NAMALWA (cell line): ENCODE results near the gene BIN1.
A peak's percentile ranks its signal among the peaks of the same experiment; 100 is the strongest.
"Not testable (repeated sequence)": the region's sequence is repeated elsewhere in the genome, so short reads cannot be mapped to it uniquely, and the experiment has no call there.

Experiments used
- DNase-seq: peaks from one replicate; pipeline ENCODE4 v3.0.0-alpha.2; 2015; ENCODE audit warnings: low spot score

The BIN1 gene

DNA sequence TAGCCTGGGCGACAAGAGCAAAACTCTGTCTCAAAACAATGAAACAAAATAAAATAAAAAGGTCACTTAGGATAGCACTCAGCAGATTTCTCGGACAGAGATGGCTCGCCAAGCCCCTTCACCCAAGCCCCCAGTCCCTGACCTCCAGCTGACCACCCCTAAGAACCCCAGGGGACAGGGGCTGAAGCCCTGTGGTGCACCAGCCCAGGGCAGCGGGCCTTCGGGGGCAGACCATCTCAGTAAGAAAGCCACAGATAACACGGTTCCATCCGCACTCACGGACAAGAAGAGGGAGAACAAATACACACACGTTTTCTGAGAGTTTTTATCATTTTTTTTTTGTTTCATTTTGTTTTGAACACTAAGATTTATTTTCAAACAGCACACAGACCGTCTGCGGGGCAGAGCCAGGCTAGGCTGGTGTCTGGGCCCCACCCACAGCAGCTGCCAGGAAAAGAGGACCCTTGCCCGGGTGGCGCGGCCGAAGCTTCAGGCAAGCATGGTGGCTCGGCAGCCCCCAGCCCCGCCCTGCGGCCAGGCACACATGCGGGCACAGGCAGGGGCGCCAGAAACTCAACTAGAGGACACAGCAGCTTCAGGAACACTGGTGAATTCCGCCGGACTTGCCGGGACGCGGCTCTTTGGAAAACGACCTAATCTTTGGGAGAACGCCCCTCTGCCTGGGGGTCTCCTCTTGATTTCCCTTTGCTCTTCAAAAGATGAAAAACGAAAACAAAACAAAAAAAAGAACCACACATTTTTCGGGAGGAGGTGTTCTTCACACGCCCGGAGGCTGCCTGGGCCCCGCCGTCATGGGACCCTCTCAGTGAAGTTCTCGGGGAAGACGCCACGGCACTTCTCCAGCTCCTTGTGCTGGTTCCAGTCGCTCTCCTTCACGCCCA, 59.0 kb downstream of the BIN1 start:
- no peak for DNase-seq

DNA sequence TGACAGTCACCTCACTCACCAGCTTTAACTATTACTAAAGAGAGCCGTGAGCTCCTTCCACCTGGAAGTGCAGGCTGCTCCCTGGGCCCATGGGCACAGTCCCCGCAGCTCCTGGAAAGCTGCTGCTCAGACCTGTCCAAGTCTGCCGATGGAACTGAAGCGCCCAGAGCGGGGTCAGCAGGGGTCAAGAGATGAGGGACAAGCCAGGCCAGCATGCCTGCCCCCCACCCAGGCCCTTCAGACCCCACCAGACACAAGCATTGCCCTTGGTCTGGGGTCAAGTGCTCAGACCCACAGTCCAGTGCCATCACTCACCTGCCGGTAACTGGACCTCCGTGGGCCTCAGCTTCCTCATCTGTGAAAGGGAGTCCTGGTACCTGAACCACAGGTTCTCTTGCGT, 59.9 kb downstream of the BIN1 start:
- DNase-seq: no peak

DNA sequence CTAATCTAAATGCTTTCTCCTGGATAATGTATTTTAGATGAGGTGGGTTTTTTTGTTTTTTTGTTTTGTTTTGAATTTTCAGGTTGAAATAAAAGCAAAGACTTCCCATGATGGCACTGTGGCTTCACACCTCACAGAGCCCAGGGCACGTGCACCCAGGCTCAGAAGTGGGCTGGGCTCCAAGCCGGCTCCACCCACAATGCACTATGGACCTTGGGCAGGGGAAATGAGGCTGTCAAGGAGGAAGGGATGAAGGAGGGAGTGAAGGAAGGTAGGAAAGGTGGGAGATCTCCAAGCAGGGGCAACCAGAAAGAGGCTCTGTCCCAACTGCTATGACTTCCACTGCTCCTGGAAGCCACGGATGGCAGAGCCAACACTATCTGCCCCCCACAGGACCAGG, 60.4 kb downstream of the BIN1 start:
- no peak for DNase-seq

DNA sequence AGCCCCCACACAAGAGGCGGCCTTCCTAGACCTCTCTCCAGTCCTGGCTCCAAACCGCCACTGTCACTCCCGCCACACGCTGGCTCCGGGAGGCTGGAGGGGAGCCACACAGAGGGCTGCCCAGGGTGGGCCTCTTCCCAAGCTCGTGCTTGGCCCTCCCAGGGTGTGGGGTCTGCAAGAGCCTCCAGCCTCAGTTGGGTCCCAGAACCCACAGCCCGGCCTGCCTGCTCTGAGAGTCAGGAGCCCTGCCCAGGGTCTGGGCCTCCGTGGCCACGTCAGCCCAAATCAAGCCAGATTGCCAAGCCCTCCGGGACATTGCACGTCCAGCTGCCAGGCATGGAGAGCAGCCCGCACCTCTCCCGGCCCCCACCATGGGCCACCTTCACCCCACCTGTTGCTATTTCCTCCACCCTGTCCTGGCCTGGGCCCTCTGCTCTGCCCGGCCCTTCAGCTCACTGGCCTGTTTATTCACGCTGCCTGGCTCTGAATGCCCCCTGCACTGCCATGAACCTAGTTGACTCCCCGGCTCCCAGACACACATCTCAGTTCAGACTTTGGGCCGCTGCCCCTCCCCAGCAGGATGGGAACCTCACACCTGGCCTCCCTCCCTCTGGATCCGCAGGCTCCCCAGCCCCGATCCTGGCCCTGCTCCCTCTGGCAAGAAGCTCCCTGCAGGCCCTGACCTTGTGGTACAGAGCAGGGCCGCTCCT, 61.0 kb downstream of the BIN1 start:
- DNase-seq: no peak

DNA sequence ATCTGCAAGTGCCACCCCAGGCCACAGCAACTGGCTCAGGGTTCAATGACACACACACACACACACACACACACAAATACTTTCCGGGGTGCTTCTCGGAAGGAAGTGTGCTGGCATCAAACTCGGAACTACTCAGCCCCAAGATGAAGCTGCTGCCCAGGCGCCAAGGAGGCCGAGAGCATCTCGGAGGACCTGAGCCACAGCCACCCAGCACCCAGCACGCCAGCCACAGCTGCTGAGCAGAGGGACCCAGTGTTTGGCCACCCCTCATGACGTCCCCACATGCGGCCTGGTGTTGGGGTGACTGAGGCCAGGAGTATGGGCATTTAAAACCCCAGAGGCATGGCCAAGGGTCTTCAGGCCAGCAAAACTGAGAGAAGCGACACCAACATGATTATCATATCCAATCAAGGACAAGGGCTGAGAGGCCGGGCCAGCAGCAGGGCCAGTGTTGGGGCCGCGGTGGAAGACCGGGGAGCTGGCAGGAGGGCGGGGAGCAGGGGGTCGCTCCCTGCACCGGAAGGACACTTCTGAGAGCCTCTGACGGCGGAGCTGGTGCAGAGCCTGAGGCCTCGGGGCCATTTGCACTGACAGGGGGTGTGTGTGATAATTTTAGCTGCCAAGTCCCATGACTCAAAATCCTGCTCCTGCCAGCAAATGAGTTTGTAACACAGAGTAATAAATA, 61.8 kb downstream of the BIN1 start:
- DNase-seq: no peak

DNA sequence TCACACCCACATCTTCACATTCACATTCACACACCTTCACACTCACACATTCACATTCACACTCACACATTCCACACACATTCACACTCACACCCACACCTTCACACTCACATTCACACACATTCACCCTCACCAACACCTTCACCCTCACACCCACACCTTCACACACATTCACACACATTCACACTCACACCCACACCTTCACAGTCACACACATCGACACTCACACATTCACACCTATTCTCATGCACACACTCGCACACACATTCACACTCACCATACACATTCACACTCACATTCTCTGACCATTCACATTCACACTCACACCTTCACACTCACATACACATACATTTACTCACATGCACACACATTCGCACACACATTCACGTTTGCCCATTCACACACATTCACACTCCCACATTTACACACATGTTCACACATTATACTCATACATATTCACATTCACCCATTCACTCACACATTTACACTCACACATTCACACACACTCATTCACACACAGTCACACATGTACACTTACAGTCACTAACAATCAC, 62.7 kb downstream of the BIN1 start:
- DNase-seq: no peak

DNA sequence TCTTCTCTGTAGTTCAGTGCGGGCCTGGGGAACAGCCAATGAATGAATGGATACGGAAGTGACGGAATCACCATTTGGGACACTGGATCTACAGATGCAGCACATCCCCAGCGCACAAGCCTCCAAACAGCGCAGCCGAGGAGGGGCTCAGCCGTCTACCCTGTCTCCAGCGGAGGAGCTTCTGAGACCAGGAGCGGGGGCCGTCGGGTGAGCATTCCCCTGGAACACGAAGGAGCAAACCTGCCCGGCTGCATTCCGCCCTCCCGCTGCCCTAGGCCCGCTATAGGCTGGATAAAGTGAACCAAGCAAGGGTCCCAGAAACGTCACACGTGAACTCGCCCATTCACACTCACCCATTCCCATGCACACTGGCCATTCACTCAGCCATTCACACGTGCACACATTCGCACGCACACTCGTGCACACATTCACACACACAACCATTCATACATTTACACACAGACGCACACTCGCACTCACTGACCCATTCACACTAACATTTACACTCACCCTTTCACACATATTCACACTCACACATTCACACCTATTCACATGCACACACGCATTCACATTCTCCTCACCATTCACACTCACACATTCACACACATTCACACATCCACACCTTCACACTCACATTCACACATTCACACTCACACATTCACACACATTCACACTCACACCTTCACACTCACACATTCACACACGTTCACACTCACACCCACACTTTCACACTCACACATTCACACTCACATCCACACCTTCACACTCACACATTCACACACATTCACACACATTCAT, 63.4 kb downstream of the BIN1 start:
- no peak for DNase-seq

DNA sequence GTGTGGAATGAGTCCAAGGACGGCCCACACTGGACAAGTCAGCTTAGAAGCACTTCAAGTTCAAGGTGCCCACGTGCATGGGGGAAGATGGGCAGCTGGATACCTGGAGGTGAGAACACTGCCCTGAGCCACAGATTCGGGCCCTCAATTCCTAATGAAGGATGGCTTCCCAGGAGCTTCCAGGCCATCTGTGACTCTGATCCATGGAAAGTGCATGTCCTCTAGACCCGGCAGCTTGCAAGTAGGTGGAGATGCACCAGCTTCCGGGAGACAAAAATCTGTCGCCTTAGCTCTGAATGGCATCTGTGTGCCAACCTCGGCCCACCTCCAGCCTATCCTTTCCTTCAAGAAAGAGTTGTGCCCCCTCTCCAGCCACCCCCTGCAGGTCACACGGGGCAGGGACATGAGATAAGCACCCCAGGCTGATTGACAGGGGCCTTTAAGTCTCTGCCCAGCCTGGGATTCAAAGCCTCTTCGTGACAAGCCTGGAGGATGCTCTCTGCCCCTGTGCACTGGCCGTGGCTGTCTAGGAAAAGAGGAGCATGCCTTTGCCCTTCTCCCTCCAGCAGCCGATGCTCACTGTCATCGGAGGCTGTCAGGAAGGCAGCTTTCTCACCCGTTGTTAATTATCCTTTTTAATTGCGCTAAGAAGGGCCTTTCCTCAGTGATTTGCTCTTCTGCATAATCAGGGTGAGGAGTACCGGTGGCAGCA, 65.5 kb downstream of the BIN1 start:
- no peak for DNase-seq

DNA sequence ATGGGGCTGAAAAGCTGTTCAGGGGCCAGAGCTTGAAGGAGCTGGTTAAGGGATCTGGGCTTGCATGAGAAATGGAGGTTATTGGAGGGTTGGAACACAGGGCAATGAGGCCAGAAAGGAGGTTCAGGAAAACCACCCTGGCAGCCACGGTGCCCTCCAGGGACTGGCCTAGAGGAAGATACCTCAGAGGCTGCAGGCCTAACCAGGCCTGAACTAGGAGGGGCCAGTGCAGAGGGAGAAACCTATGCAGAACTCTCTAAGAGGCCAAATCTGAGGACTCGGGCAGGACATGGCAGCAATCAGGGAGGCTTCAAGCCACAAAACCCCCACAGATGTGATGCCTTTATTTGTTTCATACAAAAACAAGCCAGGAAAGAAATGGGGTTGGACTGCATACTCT, 66.8 kb downstream of the BIN1 start:
- DNase-seq: no peak

DNA sequence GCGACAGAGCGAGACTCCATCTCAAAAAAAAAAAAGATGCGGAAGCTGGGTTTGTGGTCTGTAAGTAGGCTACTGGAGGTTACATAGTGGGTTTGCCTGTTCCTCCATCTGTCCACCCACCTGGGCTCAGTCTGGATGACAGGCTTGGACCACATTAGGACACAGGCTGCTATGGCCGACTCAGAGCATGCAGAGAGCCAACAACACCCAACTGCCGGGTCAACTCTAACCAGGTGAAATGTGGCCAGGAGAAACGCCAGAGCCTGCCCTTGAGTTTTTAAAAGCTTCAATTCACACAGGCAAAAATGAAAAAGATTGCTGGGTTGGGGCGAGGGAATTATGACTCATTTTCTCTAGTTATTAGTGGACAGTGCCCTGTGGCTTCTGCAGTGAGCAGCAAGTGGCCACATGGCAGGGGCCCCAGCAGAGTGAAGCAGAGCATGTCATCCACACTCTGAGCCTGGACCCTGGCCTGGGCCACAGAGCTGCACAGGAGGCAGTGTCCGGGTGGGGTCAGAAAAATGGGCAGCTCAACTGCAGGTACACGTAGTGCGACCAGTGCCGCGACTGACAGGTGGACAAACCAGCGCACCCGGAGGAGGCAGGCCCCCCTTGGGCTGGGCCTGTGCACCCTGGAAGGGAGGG, 67.4 kb downstream of the BIN1 start:
- DNase-seq: no peak

DNA sequence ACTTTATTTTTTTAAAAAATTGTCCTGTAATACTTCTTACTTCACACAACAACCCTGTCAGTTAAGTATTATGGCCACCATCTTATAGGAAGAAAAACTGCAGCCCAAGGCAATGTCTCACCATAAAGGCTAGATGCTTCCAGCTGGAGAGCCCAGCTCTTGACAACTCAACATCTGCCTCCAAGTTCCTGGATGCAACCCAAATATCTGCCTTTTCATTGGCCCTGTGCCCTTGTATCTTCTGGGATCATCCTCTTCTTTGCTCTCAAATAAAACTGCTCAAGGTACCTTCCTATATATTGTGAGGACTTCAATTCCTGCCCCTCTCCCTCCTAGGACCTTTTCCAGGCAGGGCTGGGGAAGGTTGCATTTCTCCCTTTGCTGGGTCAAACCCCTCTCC, 69.5 kb downstream of the BIN1 start:
- DNase-seq: no peak

DNA sequence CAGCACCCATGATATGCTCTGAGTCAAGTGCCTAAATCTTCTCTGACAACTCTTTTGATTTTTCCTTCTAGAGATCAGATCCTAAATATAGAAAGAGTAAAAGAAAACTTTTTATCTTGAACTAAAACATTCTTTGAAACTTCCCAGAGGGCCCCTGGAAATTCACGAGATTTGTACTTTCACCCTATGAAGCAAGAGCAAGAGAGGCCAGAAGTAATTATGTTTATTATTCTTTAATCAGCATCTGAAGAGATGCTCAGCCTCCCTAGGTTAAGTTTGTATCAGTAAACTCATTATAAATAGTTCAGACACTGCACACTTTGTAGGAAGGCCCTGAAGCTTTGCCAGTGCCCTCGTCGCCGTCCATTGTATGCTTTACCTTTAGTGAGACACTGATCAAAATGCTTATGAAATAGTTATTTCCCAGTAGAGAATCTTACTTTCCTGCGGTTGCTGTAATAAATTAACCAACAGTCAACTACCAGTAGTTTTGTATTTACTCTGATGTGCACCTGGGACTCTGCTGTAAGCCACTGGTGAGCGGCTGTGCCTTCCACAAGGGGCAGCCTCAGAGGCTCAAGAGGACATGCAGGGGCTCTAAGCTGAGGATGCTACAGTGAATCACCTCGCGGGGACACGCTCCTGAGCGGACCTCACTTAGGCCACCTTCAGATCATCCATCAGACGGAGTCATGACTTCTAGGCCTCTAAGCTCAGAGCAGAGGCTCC, 71.9 kb downstream of the BIN1 start:
- no peak for DNase-seq

DNA sequence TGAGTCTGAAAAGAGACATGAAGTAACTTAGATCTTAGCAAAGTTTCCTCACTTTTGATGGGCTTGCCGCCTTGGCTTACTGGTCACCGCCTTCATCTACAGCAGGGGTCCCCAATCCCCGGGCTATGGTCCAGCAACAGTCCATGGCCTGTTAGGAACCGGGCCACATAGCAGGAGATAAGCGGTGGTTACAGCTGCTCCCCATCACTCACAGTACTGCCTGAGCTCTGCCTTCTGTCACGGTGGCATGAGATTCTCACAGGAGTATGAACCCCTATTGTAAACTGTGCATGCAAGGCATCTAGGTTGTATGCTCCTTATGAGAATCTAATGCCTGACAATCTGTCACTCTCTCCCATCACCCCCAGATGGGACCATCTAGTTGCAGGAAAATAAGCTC, 72.9 kb downstream of the BIN1 start:
- DNase-seq: no peak

DNA sequence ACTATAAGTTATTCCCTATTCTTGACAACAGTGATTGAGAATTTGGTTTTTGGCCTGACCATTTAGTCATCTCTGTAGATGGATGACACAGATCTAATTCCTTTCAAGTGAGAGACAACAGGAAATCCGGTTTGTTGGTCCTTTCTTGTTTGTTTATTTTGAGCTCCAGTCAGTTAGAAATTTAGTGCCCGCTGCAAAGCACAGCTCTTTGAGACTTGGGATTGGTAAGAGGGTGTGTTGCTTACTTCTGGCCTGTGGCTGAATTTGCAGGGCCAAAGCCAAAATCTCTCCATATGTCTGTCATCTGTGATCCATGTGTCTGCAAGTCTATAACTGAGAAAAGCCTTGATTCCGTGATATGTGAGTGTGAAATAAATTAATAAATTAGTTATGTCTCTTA, 74.3 kb downstream of the BIN1 start:
- no peak for DNase-seq

DNA sequence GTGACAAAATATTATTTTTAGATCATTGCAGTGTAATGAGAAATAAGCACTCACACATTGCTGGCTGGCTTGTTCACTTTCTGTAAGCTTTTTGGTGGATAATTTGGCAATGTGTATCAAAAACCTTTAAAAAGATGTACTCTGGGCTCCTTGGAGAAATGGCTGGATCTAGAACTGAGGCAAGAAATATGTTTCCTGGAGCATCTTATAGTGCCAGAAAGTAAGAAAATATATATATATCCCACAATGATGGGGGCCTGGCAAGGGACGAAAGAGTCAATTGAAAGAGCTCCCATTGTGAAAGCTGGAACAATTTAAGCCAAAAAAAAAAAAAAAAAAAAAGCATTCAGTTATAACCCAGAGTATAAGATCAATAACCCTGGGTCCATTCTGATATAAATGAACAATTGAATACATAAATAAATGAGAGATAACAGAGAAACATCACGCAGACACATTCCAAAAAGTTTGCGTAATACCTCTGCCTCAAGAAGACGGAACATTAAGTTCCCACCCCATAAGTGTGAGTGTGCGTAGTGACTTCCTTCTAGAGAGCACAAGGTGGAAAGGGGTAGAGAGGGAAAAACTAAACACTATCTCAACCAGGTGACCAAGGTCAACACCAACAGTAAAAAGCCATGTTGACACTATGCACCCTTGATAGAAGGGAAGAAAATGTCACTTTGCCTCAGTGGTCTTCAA, 77.5 kb downstream of the BIN1 start:
- DNase-seq: no peak

DNA sequence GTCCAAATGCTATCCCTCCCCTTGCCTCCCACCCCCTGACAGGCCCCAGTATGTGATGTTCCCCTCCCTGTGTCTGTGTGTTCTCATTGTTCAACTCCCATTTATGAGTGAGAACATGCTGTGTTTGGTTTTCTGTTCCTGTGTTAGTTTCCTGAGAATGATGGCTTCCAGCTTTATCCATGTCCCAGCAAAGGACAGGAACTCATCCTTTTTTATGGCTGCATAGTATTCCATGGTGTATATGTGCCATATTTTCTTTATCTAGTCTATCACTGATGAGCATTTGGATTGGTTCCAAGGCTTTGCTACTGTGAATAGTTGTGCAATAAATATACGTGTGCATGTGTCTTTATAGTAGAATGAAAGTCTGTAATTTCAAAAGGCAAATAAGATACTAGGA, 78.2 kb downstream of the BIN1 start:
- not testable (repeated sequence) for DNase-seq

DNA sequence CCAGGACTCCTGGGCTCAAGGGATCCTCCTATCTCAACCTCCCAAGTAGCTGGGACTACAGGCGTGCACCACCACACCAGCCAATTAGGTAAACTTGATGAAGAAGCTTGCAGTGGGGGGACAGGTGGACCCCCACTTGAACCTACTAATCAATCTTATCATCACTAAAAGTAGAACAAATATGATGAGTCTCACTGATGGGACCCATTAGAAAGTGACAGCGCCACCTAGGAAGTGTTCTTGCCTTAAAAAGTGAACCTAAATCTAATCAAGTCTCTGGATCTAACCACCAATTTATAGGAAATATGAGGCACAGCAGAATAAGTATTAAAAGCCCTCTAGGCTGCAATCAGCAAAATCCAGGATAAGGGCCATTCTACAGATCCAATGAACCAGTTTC, 79.2 kb downstream of the BIN1 start:
- DNase-seq: peak; percentile 30

DNA sequence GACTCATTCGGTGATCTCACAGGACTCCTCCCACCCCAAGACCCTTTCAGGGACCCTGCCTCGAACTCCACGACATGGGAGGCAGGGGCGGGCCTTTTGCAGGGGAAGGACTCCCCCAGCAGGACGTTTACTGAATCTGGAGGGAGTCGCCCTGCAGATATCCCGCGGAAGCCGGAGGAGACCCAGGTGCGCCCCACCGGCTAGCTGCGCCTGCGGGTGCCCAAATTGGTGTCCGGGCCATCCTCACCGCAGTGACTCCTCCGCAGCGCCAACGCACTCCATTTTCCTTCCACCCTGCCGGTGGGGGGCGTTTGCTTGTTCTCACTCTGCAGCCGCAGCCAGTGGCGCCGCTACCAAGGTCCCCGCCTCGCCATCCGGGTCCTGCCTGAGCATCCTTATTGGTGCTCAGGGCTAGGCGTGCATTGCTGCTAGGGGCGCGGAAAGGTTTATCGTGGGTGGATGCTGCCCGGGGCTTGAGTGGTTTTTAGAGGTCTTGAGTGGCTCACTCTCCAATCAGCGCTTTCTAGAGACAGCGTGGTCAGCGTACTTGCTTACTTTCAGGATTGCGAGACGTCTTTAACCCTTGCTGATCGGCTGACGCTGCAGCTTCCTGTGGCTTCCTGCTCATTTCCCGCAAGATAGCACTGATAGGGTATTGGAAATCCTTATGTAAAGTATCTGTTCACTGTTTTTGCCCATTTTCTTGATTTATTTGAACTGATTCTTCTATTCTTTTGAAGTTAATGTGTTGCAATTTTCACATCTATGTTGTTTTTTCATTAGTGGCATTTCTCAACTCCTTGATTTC, 81.4 kb downstream of the BIN1 start:
- DNase-seq: peak; percentile 77
